Measurements from ENCODE around the gene DOCK1.
A peak's percentile ranks its signal among the peaks of the same experiment; 100 is the strongest.

Gene DOCK1

GRCh38 chr10:127059314-127059713 lies 154.1 kb downstream of the DOCK1 start:
- H3K27me3 ChIP-seq (ENCODE audit: insufficient read depth, low read length, poor library complexity) = no peaks in the 10 kb centered on the region
- no peak overlapping the region for H2BK5ac ChIP-seq (ENCODE audit: low read length)
- no peaks in the 10 kb centered on the region for H3K36me3 ChIP-seq (ENCODE audit: control insufficient read depth, insufficient read depth, low read length)
- no peak overlapping the region for H3K56ac ChIP-seq (ENCODE audit: low read length)
- H3K4me1 ChIP-seq (ENCODE audit: control insufficient read depth, low read depth, low read length) = no peaks in the 10 kb centered on the region
- DNase-seq = no peak
- H3K9ac ChIP-seq (ENCODE audit: low read length) = no peak overlapping the region
- H2AK5ac ChIP-seq (ENCODE audit: low read length) = no peak overlapping the region
- no peak overlapping the region for H4K8ac ChIP-seq (ENCODE audit: low read depth, low read length)
- H3K27ac ChIP-seq (ENCODE audit: low read depth, low read length) = no peak overlapping the region
- no peaks in the 10 kb centered on the region for H3K79me1 ChIP-seq (ENCODE audit: low read length)
- no peak overlapping the region for H3K4me2 ChIP-seq (ENCODE audit: low read length)
- no peak overlapping the region for H3K23ac ChIP-seq (ENCODE audit: low read length)
- H3K18ac ChIP-seq (ENCODE audit: low read length) = no peak overlapping the region
- no peak overlapping the region for H4K5ac ChIP-seq (ENCODE audit: low read length)
- no peak overlapping the region for H3K4ac ChIP-seq (ENCODE audit: low read depth, low read length)
- H3K4me3 ChIP-seq (ENCODE audit: low read length) = no peak overlapping the region
- H3K79me2 ChIP-seq (ENCODE audit: control insufficient read depth, insufficient read depth, low read length) = no peaks in the 10 kb centered on the region
- H2BK15ac ChIP-seq (replicated peaks; ENCODE audit: low read depth) = no peak overlapping the region
- no peak overlapping the region for H2BK120ac ChIP-seq (ENCODE audit: low read depth, low read length)

GRCh38 chr10:127063762-127064161 lies 158.5 kb downstream of the DOCK1 start:
- H3K36me3 ChIP-seq (ENCODE audit: control insufficient read depth, insufficient read depth, low read length) = no peaks in the 10 kb centered on the region

GRCh38 chr10:127064474-127064873 lies 159.2 kb downstream of the DOCK1 start:
- Histone ChIP-seq H2BK120ac (ENCODE audit: low read depth, low read length) (no peak overlapping the region), H3K4ac (ENCODE audit: low read depth, low read length) (no peak overlapping the region), H3K9ac (ENCODE audit: low read length) (no peak overlapping the region), H3K36me3 (ENCODE audit: control insufficient read depth, insufficient read depth, low read length) (no peaks in the 10 kb centered on the region), H3K79me2 (ENCODE audit: control insufficient read depth, insufficient read depth, low read length) (no peaks in the 10 kb centered on the region), H3K79me1 (ENCODE audit: low read length) (no peaks in the 10 kb centered on the region), H2AK5ac (ENCODE audit: low read length) (no peak overlapping the region), H3K23ac (ENCODE audit: low read length) (no peak overlapping the region), H3K4me3 (ENCODE audit: low read length) (no peak overlapping the region), H3K4me1 (ENCODE audit: control insufficient read depth, low read depth, low read length) (no peaks in the 10 kb centered on the region), H3K27me3 (ENCODE audit: insufficient read depth, low read length, poor library complexity) (no peaks in the 10 kb centered on the region), H4K8ac (ENCODE audit: low read depth, low read length) (no peak overlapping the region), H3K56ac (ENCODE audit: low read length) (no peak overlapping the region), H3K18ac (ENCODE audit: low read length) (no peak overlapping the region), H2BK15ac (replicated peaks; ENCODE audit: low read depth) (no peak overlapping the region), H4K5ac (ENCODE audit: low read length) (no peak overlapping the region), H3K27ac (ENCODE audit: low read depth, low read length) (no peak overlapping the region), H2BK5ac (ENCODE audit: low read length) (no peak overlapping the region), H3K4me2 (ENCODE audit: low read length) (no peak overlapping the region)
- no peak for DNase-seq
- no CpG with 5 or more reads among the region's 14 CpGs for WGBS (ENCODE audit: extremely low coverage, insufficient coverage, low lambda C conversion rate)

More at GRCh38 chr10:127063762-127064161, 158.5 kb downstream of the DOCK1 start:
- Histone ChIP-seq H3K27ac (ENCODE audit: low read depth, low read length) (no peak overlapping the region), H4K8ac (ENCODE audit: low read depth, low read length) (no peak overlapping the region), H3K56ac (ENCODE audit: low read length) (no peak overlapping the region), H3K23ac (ENCODE audit: low read length) (no peak overlapping the region), H3K27me3 (ENCODE audit: insufficient read depth, low read length, poor library complexity) (no peaks in the 10 kb centered on the region), H3K79me2 (ENCODE audit: control insufficient read depth, insufficient read depth, low read length) (no peaks in the 10 kb centered on the region), H4K5ac (ENCODE audit: low read length) (no peak overlapping the region), H3K18ac (ENCODE audit: low read length) (no peak overlapping the region), H2BK15ac (replicated peaks; ENCODE audit: low read depth) (no peak overlapping the region), H3K4me3 (ENCODE audit: low read length) (no peak overlapping the region), H3K9ac (ENCODE audit: low read length) (no peak overlapping the region), H2BK120ac (ENCODE audit: low read depth, low read length) (no peak overlapping the region), H3K4me1 (ENCODE audit: control insufficient read depth, low read depth, low read length) (no peaks in the 10 kb centered on the region), H3K79me1 (ENCODE audit: low read length) (no peaks in the 10 kb centered on the region), H2AK5ac (ENCODE audit: low read length) (no peak overlapping the region), H2BK5ac (ENCODE audit: low read length) (no peak overlapping the region), H3K4ac (ENCODE audit: low read depth, low read length) (no peak overlapping the region), H3K4me2 (ENCODE audit: low read length) (no peak overlapping the region)
- no peak for DNase-seq
- WGBS (ENCODE audit: extremely low coverage, insufficient coverage, low lambda C conversion rate) = no CpG with 5 or more reads among the region's 9 CpGs

GRCh38 chr10:127067542-127068194 lies 162.4 kb downstream of the DOCK1 start:
- Histone ChIP-seq H3K79me1 (ENCODE audit: low read length) (no peaks in the 10 kb centered on the region), H3K23ac (ENCODE audit: low read length) (no peak overlapping the region), H3K56ac (ENCODE audit: low read length) (no peak overlapping the region), H2BK5ac (ENCODE audit: low read length) (no peak overlapping the region), H4K8ac (ENCODE audit: low read depth, low read length) (no peak overlapping the region), H3K4me3 (ENCODE audit: low read length) (no peak overlapping the region), H2BK15ac (replicated peaks; ENCODE audit: low read depth) (no peak overlapping the region), H3K9ac (ENCODE audit: low read length) (no peak overlapping the region), H3K27me3 (ENCODE audit: insufficient read depth, low read length, poor library complexity) (no peaks in the 10 kb centered on the region), H3K4me2 (ENCODE audit: low read length) (no peak overlapping the region), H3K27ac (ENCODE audit: low read depth, low read length) (no peak overlapping the region), H2AK5ac (ENCODE audit: low read length) (no peak overlapping the region), H3K4ac (ENCODE audit: low read depth, low read length) (no peak overlapping the region), H3K79me2 (ENCODE audit: control insufficient read depth, insufficient read depth, low read length) (no peaks in the 10 kb centered on the region), H3K4me1 (ENCODE audit: control insufficient read depth, low read depth, low read length) (no peaks in the 10 kb centered on the region), H3K18ac (ENCODE audit: low read length) (no peak overlapping the region), H4K5ac (ENCODE audit: low read length) (no peak overlapping the region), H2BK120ac (ENCODE audit: low read depth, low read length) (no peak overlapping the region), H3K36me3 (ENCODE audit: control insufficient read depth, insufficient read depth, low read length) (no peaks in the 10 kb centered on the region)
- no peak for DNase-seq
- WGBS (ENCODE audit: extremely low coverage, insufficient coverage, low lambda C conversion rate) = no CpG with 5 or more reads among the region's 4 CpGs

- Histone ChIP-seq H3K4me3 (ENCODE audit: low read length) (no peak overlapping the region), H3K27me3 (ENCODE audit: insufficient read depth, low read length, poor library complexity) (no peaks in the 10 kb centered on the region), H3K23ac (ENCODE audit: low read length) (no peak overlapping the region), H2BK15ac (replicated peaks; ENCODE audit: low read depth) (no peak overlapping the region), H2AK5ac (ENCODE audit: low read length) (no peak overlapping the region), H3K27ac (ENCODE audit: low read depth, low read length) (no peak overlapping the region), H4K5ac (ENCODE audit: low read length) (no peak overlapping the region), H3K56ac (ENCODE audit: low read length) (no peak overlapping the region), H4K8ac (ENCODE audit: low read depth, low read length) (no peak overlapping the region), H3K4me2 (ENCODE audit: low read length) (no peak overlapping the region), H2BK120ac (ENCODE audit: low read depth, low read length) (no peak overlapping the region), H3K79me1 (ENCODE audit: low read length) (no peaks in the 10 kb centered on the region), H3K79me2 (ENCODE audit: control insufficient read depth, insufficient read depth, low read length) (no peaks in the 10 kb centered on the region), H3K36me3 (ENCODE audit: control insufficient read depth, insufficient read depth, low read length) (no peaks in the 10 kb centered on the region), H3K4ac (ENCODE audit: low read depth, low read length) (no peak overlapping the region), H3K4me1 (ENCODE audit: control insufficient read depth, low read depth, low read length) (no peaks in the 10 kb centered on the region), H3K18ac (ENCODE audit: low read length) (no peak overlapping the region), H3K9ac (ENCODE audit: low read length) (no peak overlapping the region), H2BK5ac (ENCODE audit: low read length) (no peak overlapping the region)
- no peak for DNase-seq
These were observed 163.3 kb downstream of the DOCK1 start for GRCh38 chr10:127068485-127068884.

- no peak overlapping the region for H3K9ac ChIP-seq (ENCODE audit: low read length)
- H3K18ac ChIP-seq (ENCODE audit: low read length) = no peak overlapping the region
- H3K4me2 ChIP-seq (ENCODE audit: low read length) = no peak overlapping the region
- H3K4ac ChIP-seq (ENCODE audit: low read depth, low read length) = no peak overlapping the region
- DNase-seq = peak; percentile 7
- H3K79me1 ChIP-seq (ENCODE audit: low read length) = no peaks in the 10 kb centered on the region
- H3K27ac ChIP-seq (ENCODE audit: low read depth, low read length) = no peak overlapping the region
- H3K23ac ChIP-seq (ENCODE audit: low read length) = no peak overlapping the region
- no peaks in the 10 kb centered on the region for H3K79me2 ChIP-seq (ENCODE audit: control insufficient read depth, insufficient read depth, low read length)
- H4K5ac ChIP-seq (ENCODE audit: low read length) = no peak overlapping the region
- WGBS (ENCODE audit: extremely low coverage, insufficient coverage, low lambda C conversion rate) = no CpG with 5 or more reads among the region's 4 CpGs
- H3K36me3 ChIP-seq (ENCODE audit: control insufficient read depth, insufficient read depth, low read length) = no peaks in the 10 kb centered on the region
- H2AK5ac ChIP-seq (ENCODE audit: low read length) = no peak overlapping the region
- H2BK15ac ChIP-seq (replicated peaks; ENCODE audit: low read depth) = no peak overlapping the region
- H3K4me3 ChIP-seq (ENCODE audit: low read length) = no peak overlapping the region
- no peaks in the 10 kb centered on the region for H3K4me1 ChIP-seq (ENCODE audit: control insufficient read depth, low read depth, low read length)
- H3K56ac ChIP-seq (ENCODE audit: low read length) = no peak overlapping the region
- no peak overlapping the region for H2BK120ac ChIP-seq (ENCODE audit: low read depth, low read length)
- H2BK5ac ChIP-seq (ENCODE audit: low read length) = no peak overlapping the region
- H4K8ac ChIP-seq (ENCODE audit: low read depth, low read length) = no peak overlapping the region
- H3K27me3 ChIP-seq (ENCODE audit: insufficient read depth, low read length, poor library complexity) = no peaks in the 10 kb centered on the region
These were observed 164.2 kb downstream of the DOCK1 start for GRCh38 chr10:127069436-127069835.

Data from mesendoderm (in vitro differentiated cells).